ENCODE data around the gene HS6ST1. TPM values are rescaled to one million over a fixed set of nuclear protein-coding genes. Genes with fewer than 3 reads are reported as not detected.
A peak's percentile ranks its signal among the peaks of the same experiment; 100 is the strongest.

The HS6ST1 gene
- total and polyA plus RNA-seq, 4 donors, result 3.0 to 17.4 (median 8.9) TPM

DNA sequence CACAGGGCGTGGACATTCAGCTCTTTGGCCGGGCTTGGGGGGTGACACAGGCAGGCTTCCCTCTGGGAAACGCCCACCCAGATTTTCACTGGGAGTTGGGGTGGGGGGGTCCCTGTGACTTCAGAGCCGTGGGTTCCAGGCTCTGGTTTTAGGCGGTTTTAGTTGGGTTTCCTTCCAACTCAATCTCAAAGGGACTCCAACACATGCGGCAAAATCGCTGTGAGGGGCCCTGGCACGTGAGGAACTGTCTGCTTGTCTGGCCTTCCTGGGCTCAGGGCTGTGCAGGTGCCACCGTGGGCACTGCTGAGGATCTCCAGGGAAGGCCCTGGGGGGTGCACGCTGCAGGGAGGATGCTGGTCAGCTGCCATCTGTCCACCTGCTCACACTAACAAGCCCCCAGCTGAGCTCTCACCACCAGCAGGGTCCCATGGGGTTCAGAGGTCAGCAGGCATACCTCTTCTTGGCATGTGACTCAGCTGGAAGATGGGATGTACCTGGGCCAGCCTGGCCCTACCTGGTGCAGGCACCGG is 11.7 kb downstream of the HS6ST1 start:
- DNase-seq (peak; percentile 45 to 69), ATAC-seq (ENCODE audit: low FRiP score) (no peak)
- H3K4me1 ChIP-seq (ENCODE audit: control insufficient read depth in 1 of 2, insufficient read depth in 2 of 2, low read length in 2 of 2), result no peaks in the 10 kb centered on the region
- H3K9me3 ChIP-seq (ENCODE audit: control insufficient read depth, low read length), result no peaks in the 10 kb centered on the region
- H3K36me3 ChIP-seq (ENCODE audit: control insufficient read depth in 1 of 2, insufficient read depth in 2 of 2, low read length in 1 of 2), result no peaks in the 10 kb centered on the region
- intact Hi-C loops (cut with DNase I), result no loop called here
- H3K27ac ChIP-seq (ENCODE audit: low read depth in 1 of 2, low read length in 2 of 2), result no peak overlapping the region
- WGBS, 2 donors, result 89% methylated on average over 11 of the region's 11 CpGs
- H3K27me3 ChIP-seq (ENCODE audit: control insufficient read depth in 1 of 2, insufficient read depth in 2 of 2, low read length in 1 of 2), result no peaks in the 10 kb centered on the region
- H3K4me3 ChIP-seq (ENCODE audit: low read length in 2 of 2), result no peak overlapping the region

DNA sequence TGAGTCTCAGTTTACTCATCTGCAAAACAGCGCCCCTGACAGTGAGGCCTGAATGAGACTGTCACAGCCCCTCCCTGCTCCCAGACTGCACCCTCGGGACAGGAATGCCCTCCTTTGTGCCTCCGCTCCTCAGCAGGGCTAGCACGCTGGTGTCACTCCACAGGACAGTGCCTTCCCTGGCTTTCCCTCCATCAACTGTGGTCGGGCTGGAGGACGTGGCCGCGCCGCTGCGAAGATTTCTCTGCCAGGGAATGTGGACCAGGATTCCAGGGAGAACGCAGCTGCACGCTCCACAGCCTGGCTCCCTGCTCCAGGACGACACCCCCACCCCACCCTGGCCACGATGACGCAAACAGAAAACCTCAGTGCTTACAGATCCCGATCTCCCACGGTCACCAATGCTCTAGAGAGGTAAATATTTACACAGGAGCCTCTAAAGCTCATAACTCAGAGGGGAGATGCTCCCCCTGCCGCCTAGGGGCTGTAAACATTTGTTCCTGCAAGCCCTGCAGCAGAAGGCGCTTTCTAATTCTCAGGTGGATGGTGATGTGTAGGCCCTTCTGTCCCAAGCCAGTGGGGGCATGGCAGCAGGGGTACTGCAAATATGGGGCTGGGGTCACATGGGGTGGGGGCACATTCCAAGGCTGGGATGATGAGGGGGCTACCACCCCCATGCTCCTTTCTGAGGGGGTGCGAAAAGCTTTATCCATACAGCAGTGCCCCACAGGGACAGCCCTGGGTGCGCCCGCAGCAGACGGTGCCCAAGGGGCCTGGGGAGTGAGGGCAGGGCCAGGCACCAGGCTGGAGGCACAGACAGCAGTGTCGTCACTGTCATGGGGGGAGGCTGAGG is 12.4 kb downstream of the HS6ST1 start:
- intact Hi-C loops (cut with DNase I), result no loop called here
- no peaks in the 10 kb centered on the region for H3K9me3 ChIP-seq (ENCODE audit: control insufficient read depth, low read length)
- H3K4me3 ChIP-seq (ENCODE audit: low read length in 2 of 2), result no peak overlapping the region
- DNase-seq, result peak; percentile 63 to 79
- ATAC-seq (ENCODE audit: low FRiP score), result no peak
- no peak overlapping the region for H3K27ac ChIP-seq (ENCODE audit: low read depth in 1 of 2, low read length in 2 of 2)
- H3K27me3 ChIP-seq (ENCODE audit: control insufficient read depth in 1 of 2, insufficient read depth in 2 of 2, low read length in 1 of 2), result no peaks in the 10 kb centered on the region
- no peaks in the 10 kb centered on the region for H3K4me1 ChIP-seq (ENCODE audit: control insufficient read depth in 1 of 2, insufficient read depth in 2 of 2, low read length in 2 of 2)
- H3K36me3 ChIP-seq (ENCODE audit: control insufficient read depth in 1 of 2, insufficient read depth in 2 of 2, low read length in 1 of 2), result no peaks in the 10 kb centered on the region
- WGBS, 2 donors, result 74 to 82% methylated on average over 24 of the region's 24 CpGs

DNA sequence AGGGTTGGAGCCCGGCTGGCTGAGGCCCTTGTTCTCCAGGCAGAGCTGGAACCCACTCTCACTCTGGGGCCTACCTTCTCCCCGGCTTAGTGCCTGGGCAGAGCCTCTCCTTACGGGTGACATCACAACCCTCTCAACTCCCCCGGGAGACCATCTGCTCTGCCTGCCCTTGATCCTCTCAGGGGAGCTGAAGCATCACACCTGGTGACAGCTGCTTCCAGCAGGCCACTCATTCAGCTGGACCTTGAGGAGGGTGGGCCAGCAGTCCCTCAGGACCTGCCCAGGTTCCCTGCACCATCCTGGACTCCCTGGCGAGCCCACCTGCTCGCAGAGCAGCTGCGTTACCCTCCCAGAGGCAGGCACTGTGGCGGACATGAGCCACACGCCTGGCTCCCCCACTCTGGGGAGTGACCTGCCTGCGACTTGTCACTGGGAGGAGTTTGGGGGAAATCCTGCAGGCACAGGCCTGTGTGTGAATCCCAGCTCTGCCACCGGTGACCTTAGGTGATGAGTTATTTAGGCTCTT is 13.1 kb downstream of the HS6ST1 start:
- WGBS, 2 donors, result 82 to 87% methylated on average over 11 of the region's 11 CpGs
- no peak for ATAC-seq (ENCODE audit: low FRiP score)
- Histone ChIP-seq H3K4me3 (ENCODE audit: low read length in 2 of 2) (no peak overlapping the region), H3K36me3 (ENCODE audit: control insufficient read depth in 1 of 2, insufficient read depth in 2 of 2, low read length in 1 of 2) (no peaks in the 10 kb centered on the region), H3K4me1 (ENCODE audit: control insufficient read depth in 1 of 2, insufficient read depth in 2 of 2, low read length in 2 of 2) (no peaks in the 10 kb centered on the region), H3K27ac (ENCODE audit: low read depth in 1 of 2, low read length in 2 of 2) (no peak overlapping the region), H3K9me3 (ENCODE audit: control insufficient read depth, low read length) (no peaks in the 10 kb centered on the region), H3K27me3 (ENCODE audit: control insufficient read depth in 1 of 2, insufficient read depth in 2 of 2, low read length in 1 of 2) (no peaks in the 10 kb centered on the region)
- intact Hi-C loops (cut with DNase I), result no loop called here
- DNase-seq, result peak; percentile 43 to 71

DNA sequence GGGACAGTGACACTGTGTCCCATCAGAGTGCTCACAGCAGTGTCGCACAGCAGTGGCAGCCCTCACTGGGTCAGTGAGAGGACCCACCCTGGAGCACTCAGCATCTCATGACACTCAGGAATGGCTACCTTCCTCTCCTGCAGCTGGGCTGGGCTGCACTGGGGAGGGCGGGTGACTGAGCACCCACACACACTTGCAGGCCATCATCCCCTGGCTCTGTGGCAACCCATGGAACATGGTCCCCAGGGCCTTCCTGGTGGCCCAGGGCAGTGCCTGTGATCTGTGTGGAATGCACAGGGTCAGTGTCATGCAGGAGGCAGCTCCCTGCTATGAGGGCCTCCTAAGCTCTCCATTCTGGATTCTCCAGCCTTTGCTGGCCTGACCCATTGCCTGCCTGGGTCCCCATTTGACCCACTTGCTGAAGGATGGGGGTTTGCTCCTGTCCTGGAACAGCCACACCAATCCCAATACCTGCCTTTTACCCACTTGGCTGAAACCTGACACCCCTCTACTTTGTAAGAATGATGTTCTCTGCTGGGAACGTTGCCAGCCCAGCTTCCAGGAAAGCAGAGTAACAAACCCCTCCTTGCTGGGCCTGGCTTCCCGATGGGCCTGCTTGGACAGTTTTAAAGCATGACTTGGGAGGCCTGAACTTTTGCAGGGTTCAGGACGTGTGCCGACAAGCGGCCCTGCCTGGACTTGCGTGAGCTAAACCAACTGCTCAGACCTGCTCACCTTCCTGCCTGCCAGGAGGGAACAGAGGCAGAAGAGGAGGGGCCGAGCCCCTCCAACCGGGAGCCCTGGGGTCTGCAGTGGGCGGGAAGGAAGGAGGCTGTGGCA is 13.7 kb downstream of the HS6ST1 start:
- Histone ChIP-seq H3K4me1 (ENCODE audit: control insufficient read depth in 1 of 2, insufficient read depth in 2 of 2, low read length in 2 of 2) (no peaks in the 10 kb centered on the region), H3K27me3 (ENCODE audit: control insufficient read depth in 1 of 2, insufficient read depth in 2 of 2, low read length in 1 of 2) (no peaks in the 10 kb centered on the region), H3K4me3 (ENCODE audit: low read length in 2 of 2) (no peak overlapping the region), H3K9me3 (ENCODE audit: control insufficient read depth, low read length) (no peaks in the 10 kb centered on the region), H3K36me3 (ENCODE audit: control insufficient read depth in 1 of 2, insufficient read depth in 2 of 2, low read length in 1 of 2) (no peaks in the 10 kb centered on the region), H3K27ac (ENCODE audit: low read depth in 1 of 2, low read length in 2 of 2) (no peak overlapping the region)
- ATAC-seq (ENCODE audit: low FRiP score), result no peak
- WGBS, 2 donors, result 70% methylated on average over 11 of the region's 11 CpGs
- DNase-seq, result peak; percentile 79 to 87
- intact Hi-C loops (cut with DNase I), result no loop called here

DNA sequence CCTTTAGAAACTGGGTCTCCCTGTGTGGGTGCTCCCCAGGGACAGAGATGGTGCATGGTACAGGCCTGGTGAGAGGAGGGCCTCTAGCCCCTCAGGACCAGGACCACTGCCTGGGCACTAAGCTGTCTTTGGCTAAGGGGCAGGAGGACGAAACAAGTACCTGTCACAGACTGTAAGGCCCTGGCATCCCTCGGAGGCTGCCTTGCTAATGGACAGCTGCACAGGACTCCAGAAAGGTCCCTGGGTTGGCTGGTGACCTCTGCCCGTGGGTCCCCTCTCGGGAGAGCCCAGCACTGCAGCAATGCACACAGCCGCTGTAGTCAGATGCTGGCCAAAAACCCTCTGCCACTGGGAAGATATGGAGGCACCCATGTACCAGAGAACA is 14.3 kb downstream of the HS6ST1 start:
- no peak for ATAC-seq (ENCODE audit: low FRiP score)
- no peak overlapping the region for H3K27ac ChIP-seq (ENCODE audit: low read depth in 1 of 2, low read length in 2 of 2)
- whole genome bisulfite sequencing, 2 donors, result 91 to 92% methylated on average over 5 of the region's 5 CpGs
- H3K4me3 ChIP-seq (ENCODE audit: low read length in 2 of 2), result no peak overlapping the region
- H3K36me3 ChIP-seq (ENCODE audit: control insufficient read depth in 1 of 2, insufficient read depth in 2 of 2, low read length in 1 of 2), result no peaks in the 10 kb centered on the region
- H3K4me1 ChIP-seq (ENCODE audit: control insufficient read depth in 1 of 2, insufficient read depth in 2 of 2, low read length in 2 of 2), result no peaks in the 10 kb centered on the region
- DNase-seq, result peak; percentile 26 to 68
- H3K9me3 ChIP-seq (ENCODE audit: control insufficient read depth, low read length), result no peaks in the 10 kb centered on the region
- intact Hi-C loops (cut with DNase I), result no loop called here
- no peaks in the 10 kb centered on the region for H3K27me3 ChIP-seq (ENCODE audit: control insufficient read depth in 1 of 2, insufficient read depth in 2 of 2, low read length in 1 of 2)

DNA sequence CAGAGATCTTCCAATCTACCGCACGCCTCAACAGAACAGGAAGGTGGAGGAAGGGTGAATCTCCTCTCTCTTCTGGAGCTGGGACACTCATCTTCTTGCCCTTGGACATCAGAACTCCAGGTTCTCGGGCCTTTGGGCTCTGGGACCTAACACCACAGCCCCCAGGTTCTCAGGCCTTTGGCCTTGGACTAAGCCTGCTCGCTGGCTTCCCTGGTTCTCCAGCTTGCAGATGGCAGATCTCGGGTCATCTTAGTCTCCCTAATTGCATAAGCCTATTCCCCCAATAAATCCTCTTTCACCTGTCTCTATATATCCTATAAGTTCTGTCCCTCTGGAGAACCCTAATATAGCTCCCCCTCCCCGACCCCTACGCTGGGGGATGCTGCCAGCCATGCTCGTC is 14.8 kb downstream of the HS6ST1 start:
- Histone ChIP-seq H3K27ac (ENCODE audit: low read depth in 1 of 2, low read length in 2 of 2) (no peak overlapping the region), H3K36me3 (ENCODE audit: control insufficient read depth in 1 of 2, insufficient read depth in 2 of 2, low read length in 1 of 2) (no peaks in the 10 kb centered on the region), H3K4me1 (ENCODE audit: control insufficient read depth in 1 of 2, insufficient read depth in 2 of 2, low read length in 2 of 2) (no peaks in the 10 kb centered on the region), H3K9me3 (ENCODE audit: control insufficient read depth, low read length) (no peaks in the 10 kb centered on the region), H3K27me3 (ENCODE audit: control insufficient read depth in 1 of 2, insufficient read depth in 2 of 2, low read length in 1 of 2) (no peaks in the 10 kb centered on the region), H3K4me3 (ENCODE audit: low read length in 2 of 2) (no peak overlapping the region)
- ATAC-seq (ENCODE audit: low FRiP score) (no peak), DNase-seq (no peak)
- 97 to 98% methylated on average over 8 of the region's 8 CpGs for WGBS, 2 donors
- intact Hi-C loops (cut with DNase I), result no loop called here

DNA sequence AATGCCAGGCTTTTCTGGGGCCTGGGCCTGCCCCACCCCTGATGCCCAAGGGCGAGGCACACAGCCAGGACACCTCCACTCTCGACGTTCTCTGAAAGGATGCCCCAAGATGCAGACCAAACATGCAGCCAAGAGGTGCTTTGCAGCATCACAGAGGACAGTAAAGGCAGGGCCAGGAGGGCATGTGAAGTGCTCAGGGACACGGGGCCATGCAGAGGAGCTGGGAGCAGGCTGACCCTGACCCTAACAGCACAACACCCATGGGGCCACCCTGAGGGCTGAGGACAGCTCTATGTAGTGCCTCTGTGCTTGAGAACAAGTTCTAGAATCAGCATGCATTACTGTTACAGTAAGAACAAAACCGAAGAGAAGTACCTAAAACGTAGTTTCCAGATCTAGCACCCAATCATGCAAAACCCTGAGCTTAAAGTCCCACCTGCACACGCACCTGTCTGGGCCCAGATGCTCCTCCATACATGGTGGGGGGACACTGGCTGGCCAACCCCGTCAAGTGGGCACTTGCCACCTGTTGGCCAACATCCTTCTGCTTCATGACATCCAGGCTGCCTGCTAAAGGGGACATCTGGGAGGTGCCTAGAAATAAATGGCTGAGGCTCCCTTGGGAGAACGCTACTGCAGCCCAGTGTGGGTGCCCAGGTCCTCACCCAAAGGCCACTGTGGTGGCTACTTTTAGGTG is 15.4 kb downstream of the HS6ST1 start:
- Histone ChIP-seq H3K9me3 (ENCODE audit: control insufficient read depth, low read length) (no peaks in the 10 kb centered on the region), H3K27me3 (ENCODE audit: control insufficient read depth in 1 of 2, insufficient read depth in 2 of 2, low read length in 1 of 2) (no peaks in the 10 kb centered on the region), H3K4me1 (ENCODE audit: control insufficient read depth in 1 of 2, insufficient read depth in 2 of 2, low read length in 2 of 2) (no peaks in the 10 kb centered on the region), H3K4me3 (ENCODE audit: low read length in 2 of 2) (no peak overlapping the region), H3K36me3 (ENCODE audit: control insufficient read depth in 1 of 2, insufficient read depth in 2 of 2, low read length in 1 of 2) (no peaks in the 10 kb centered on the region), H3K27ac (ENCODE audit: low read depth in 1 of 2, low read length in 2 of 2) (no peak overlapping the region)
- WGBS, 2 donors, result 89 to 92% methylated on average over 9 of the region's 9 CpGs
- DNase-seq (peak in 1 of 2 donors; percentile 61), ATAC-seq (ENCODE audit: low FRiP score) (no peak)
- intact Hi-C loops (cut with DNase I), result no loop called here

DNA sequence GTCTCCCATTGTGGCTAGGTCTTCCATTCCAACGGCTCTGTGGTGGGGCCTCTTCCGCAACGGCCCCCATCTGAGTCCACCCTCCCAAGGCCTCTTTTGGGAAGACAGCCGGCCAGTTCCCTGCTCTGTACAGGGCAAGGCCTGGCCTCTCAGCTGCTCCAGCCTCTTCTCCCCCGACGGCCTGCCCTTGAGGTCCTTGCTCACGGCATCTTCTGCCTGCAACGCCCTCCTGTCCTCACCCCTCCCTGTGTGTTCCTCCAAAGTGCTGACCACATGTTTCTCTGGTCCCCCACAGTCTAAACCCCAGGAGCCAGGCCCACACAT is 16.0 kb downstream of the HS6ST1 start:
- no peaks in the 10 kb centered on the region for H3K4me1 ChIP-seq (ENCODE audit: control insufficient read depth in 1 of 2, insufficient read depth in 2 of 2, low read length in 2 of 2)
- intact Hi-C loops (cut with DNase I), result no loop called here
- DNase-seq (no peak), ATAC-seq (ENCODE audit: low FRiP score) (no peak)
- WGBS, 2 donors, result 93 to 96% methylated on average over 8 of the region's 8 CpGs
- no peaks in the 10 kb centered on the region for H3K27me3 ChIP-seq (ENCODE audit: control insufficient read depth in 1 of 2, insufficient read depth in 2 of 2, low read length in 1 of 2)
- H3K9me3 ChIP-seq (ENCODE audit: control insufficient read depth, low read length), result no peaks in the 10 kb centered on the region
- no peaks in the 10 kb centered on the region for H3K36me3 ChIP-seq (ENCODE audit: control insufficient read depth in 1 of 2, insufficient read depth in 2 of 2, low read length in 1 of 2)
- H3K4me3 ChIP-seq (ENCODE audit: low read length in 2 of 2), result no peak overlapping the region
- H3K27ac ChIP-seq (ENCODE audit: low read depth in 1 of 2, low read length in 2 of 2), result no peak overlapping the region

All from aorta (tissue), 5 donors.